H54 (cell line): Measurements from ENCODE around the gene LTB4R.

Experiments used
- DNase-seq: peaks from one replicate; pipeline ENCODE4 v3.0.0; 2011; ENCODE audit warnings: low spot score, mixed read lengths; ENCODE audit not compliant: insufficient read length
- FAIRE-seq: peaks from 3 replicates; lab custom pipeline; 2011; peaks lifted over from hg19 to GRCh38; lab: Jason Lieb, UNC
- POLR2A ChIP-seq: IDR thresholded peaks from 2 replicates; pipeline ENCODE4 v1.6.1; 2011; ENCODE audit warnings: low read depth, mild to moderate bottlenecking, low read length

Gene LTB4R

DNA sequence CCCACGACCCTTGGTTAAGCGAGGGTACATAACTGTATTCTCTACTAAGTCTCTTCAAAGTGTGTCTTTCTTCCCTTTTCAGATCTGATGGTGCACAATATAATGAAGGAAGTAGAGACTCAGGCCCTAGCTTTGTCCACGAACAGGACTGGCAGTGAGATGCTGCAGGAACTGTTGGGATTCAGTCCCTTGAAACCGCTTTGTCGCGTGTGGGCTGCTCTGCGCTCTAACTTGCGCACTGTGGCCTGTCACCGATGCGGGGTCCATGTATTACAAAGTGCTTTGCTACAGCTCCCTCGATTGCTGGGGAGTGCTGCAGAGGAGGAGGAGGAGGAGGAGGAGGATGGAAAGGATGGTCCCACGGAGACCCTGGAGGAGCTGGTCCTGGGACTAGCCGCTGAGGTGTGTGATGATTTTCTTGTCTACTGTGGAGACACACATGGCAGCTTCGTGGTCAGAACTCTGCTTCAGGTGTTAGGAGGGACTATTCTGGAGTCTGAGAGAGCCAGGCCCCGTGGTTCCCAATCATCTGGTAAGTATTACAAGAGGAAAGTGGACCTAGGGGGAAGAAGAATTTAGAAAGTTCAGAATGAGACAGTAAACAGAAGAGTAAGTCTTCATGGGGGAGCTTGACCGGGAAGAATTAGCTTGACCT, 10.8 kb upstream of the LTB4R start:
- DNase-seq (no peak), FAIRE-seq (no peak)
- TF ChIP-seq POLR2A: no peak

DNA sequence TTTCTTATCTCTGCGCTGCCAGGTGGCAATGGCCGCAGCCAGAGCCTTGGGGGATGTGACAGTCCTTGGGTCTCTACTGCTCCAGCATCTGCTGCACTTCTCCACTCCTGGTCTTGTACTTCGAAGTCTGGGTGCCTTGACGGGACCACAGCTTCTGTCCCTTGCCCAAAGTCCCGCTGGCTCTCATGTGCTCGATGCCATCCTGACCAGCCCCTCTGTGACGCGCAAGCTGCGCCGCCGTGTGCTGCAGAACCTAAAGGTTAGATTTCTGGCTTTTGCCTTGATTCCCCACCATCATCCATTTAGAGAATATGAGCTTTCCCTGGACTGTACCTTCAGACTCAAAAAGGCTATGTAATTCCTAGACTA, 7.3 kb upstream of the LTB4R start:
- DNase-seq (no peak), FAIRE-seq (no peak)
- no peak for TF ChIP-seq POLR2A

- FAIRE-seq (no peak), DNase-seq (no peak)
- TF ChIP-seq POLR2A: no peak
Observed at GRCh38 chr14:24307156-24307574, 4.1 kb upstream of the LTB4R start.

DNA sequence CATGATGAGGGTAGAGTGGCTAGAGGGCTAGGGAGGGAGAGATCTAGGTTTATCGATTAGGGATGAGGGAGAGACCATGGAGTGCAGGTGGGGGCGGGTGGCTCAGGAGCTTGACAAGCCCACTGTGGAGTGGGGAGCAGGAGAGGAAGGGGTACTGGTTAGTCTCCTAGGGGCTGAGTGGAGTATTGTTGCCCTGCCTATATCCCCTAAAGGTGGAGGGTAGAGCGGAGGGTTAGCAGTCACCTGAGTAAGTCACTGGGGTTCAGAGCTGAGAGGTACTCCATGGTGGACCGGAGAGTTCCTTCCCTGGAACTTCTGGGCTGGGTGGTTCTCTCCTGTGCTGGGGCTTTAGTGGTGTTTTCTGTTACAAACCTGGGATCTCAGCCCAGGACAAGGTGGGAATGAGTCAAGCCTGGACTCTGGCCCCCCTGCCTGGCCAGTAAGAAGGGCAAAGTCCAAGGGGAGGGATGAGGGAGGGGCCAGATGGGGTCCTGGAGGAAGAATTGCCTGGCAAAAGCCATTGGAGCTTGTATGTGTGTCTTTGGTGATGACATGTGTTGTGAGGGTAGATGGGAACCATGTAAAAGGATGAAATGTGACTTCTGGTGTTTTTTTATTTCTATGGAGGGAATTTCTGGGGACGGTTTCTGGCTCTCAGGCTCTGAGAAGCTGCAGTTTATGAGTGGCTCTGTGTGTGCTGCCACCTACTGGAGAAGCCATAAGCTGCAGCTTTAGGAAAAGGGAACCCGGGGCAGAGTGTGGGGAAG, 3.5 kb upstream of the LTB4R start, which contains the start of gene CIDEB:
Gene CIDEB, minus strand, starts transcription at position 403 of the 767 bp plus-strand sequence. Its CDS starts 119 bp downstream, at position 284.
- DNase-seq: peak; percentile 65
- no peak for FAIRE-seq
- no peak for TF ChIP-seq POLR2A

GRCh38 chr14:24308342-24309124, 2.8 kb upstream of the LTB4R start:
- FAIRE-seq (no peak), DNase-seq (no peak)
- no peak for TF ChIP-seq POLR2A

- FAIRE-seq: no peak
- TF ChIP-seq POLR2A: no peak
- DNase-seq: no peak
Observed at GRCh38 chr14:24309538-24310264, 1.6 kb upstream of the LTB4R start, which contains the start of gene LTB4R2. Gene LTB4R2, plus strand, starts transcription at chr14:24310140. Its CDS starts 525 bp downstream, at chr14:24310665.

DNA sequence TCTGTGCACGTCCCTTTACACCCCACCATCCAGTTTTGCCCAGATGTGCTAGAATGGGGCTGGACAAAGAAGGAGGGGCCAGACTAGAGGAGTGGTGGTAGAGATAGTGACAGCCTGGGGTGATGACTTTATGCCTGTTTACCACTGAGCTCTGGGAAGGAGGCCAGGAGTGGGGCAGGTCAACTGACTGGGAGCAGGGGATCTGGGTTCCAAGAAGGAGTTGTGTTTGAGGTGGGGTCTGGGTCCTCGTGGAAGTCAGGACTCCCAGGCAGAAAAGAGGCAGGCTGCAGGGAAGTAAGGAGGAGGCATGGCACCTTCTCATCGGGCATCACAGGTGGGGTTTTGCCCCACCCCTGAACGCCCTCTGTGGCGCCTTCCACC, 1.0 kb upstream of the LTB4R start:
- no peak for TF ChIP-seq POLR2A
- DNase-seq: no peak

GRCh38 chr14:24311837-24312615, 724 bp downstream of the LTB4R start:
- DNase-seq (no peak), FAIRE-seq (no peak)
- TF ChIP-seq POLR2A: no peak

More for the DNA sequence above, 1.0 kb upstream of the LTB4R start:
- FAIRE-seq: no peak

DNA sequence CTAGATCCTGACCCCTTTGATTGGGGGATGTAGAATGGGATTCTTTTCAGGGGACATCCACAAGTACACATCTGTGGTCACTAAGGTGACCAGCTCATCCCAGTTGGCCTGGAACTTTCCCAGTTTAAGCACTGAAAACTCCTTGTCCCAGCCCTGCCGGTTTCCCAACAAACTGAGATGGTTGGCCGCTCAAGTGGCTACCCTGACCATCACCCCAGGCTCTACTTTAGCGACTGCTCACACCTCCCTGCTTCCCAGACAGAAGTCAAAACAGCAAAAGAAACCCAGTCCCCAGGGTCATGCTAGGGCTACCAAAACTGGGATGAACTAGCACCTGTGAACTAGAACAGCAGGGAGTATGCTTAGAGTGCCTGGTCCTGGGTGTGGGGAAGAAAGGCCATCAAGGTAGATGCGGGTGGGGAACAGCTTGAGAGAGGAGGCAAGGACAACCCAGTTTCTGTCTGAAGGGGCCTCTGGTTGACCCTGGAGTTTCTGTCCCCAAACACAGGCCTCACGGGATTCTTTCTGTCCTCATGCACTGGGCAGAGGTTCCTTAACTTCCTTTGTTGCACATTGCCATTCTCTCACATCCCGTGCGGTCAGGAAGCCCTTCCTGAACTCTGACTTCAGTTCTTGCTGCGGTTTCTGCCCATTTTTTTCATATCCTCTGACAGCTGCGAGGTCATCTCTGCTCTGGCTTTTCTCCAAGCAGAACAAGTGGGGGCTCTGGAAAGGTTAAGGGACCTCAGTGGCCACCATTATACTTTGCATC, 1.6 kb downstream of the LTB4R start:
- no peak for DNase-seq
- FAIRE-seq: no peak
- TF ChIP-seq POLR2A: no peak

GRCh38 chr14:24313913-24314312, 2.6 kb downstream of the LTB4R start:
- FAIRE-seq (no peak), DNase-seq (no peak)
- no peak for TF ChIP-seq POLR2A

DNA sequence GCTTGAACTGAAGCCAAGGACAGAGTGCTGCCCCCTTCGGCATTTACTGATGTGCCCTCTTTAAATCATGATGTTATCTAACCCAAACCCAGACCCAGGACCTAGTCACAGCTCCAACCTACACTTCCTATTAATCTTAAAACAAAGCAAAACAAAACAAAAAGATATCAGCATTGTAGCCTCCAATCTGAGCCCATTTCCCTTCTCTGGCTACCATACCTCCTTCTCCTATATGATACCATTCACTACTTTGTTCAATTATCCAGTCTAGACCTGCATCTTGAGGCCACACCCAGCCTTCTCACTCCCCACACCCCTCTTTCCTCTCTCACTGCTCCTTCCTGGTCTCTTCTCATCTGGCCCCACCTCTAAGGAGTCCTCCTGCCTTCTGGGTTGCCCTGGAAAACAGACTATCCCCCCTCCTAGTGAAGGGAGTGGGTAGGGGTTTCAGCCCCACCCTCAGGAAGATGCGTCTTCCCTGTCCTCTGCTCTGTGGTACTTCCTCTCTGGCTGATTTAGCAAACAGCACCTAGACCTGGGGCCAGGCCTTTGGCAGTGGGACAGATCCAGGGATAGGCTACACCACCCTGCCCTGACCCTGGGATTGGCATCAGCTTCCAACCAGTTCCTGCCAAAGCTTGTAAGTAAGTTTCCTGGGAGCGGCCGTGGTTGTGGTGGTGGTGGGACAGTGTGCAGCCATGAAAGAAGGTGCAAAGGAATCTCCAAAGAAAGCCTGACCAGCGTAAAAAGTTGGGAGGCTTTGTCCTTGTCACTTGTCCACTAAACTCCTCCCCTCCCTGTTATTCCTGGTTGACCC, 3.3 kb downstream of the LTB4R start:
- no peak for FAIRE-seq
- DNase-seq: no peak
- no peak for TF ChIP-seq POLR2A
